ENCODE measurements around the gene ZNF684.

- TF ChIP-seq GABPA (IDR thresholded peaks at IDR 0.05; ENCODE audit: low read depth) (no peak), POLR2AphosphoS5 (IDR thresholded peaks at IDR 0.05; ENCODE audit: low read depth) (no peak)
These were observed 43.9 kb downstream of the ZNF684 start for GRCh38 chr1:40575336-40575735.

Data from HL-60 (cell line).